ENCODE results near the gene PCDHGB3. TPM values are rescaled to one million over a fixed set of nuclear protein-coding genes. Genes with fewer than 3 reads are reported as not detected.

The PCDHGB3 gene
- total and polyA plus RNA-seq, 9 of the 15 experiments (the other 6 are each of a cell fraction or from before 2014, with no cell fraction given) = 0.05 to 0.19 (median 0.11) TPM; not detected in 2

- intact Hi-C loops (cut with micrococcal nuclease) = loop anchor here (10.0 kb wide), 1 partner anchor 107 kb away; the partner anchor contains the start of gene PCDHB13
- BruUV-seq (replicated peaks) = no TSS peak
- Histone ChIP-seq H4K20me1 (replicated peaks; ENCODE audit: control insufficient read depth, insufficient read depth, low read length) (no peaks in the 10 kb centered on the region), H3K9ac (ENCODE audit: insufficient read depth in 1 of 2, low read depth in 2 of 2, low read length in 2 of 2) (no peak overlapping the region), H3K4me3 (no peak overlapping the region), H3K9me1 (ENCODE audit: control insufficient read depth, insufficient read depth, low read length) (no peaks in the 10 kb centered on the region), H3K79me2 (ENCODE audit: control insufficient read depth, insufficient read depth, low read length) (peaks cover 29% of the 10 kb centered on the region), H2AFZ (ENCODE audit: low read depth, low read length) (no peak overlapping the region), H3K4me1 (replicated peaks in 1 of 2; ENCODE audit: control insufficient read depth in 2 of 2, insufficient read depth in 2 of 2, low read length in 2 of 2) (peaks cover 0 to 9% of the 10 kb centered on the region in 2 experiments; a peak in 1 of 5 replicates), H3K27me3 (ENCODE audit: control insufficient read depth in 2 of 2, insufficient read depth in 2 of 2, low read length in 2 of 2) (no peaks in the 10 kb centered on the region; a peak in 1 of 5 replicates), H3K27ac (ENCODE audit: extremely low read depth, low read depth, low read length) (no peak overlapping the region), H3K36me3 (ENCODE audit: control insufficient read depth, insufficient read depth, low read length) (peaks cover 23% of the 10 kb centered on the region), H3K4me2 (ENCODE audit: insufficient read depth, low read length) (no peak overlapping the region), H3K9me3 (replicated peaks; ENCODE audit: control insufficient read depth, insufficient read depth, low read depth, low read length) (peaks cover 22% of the 10 kb centered on the region)
- ChIA-PET POLR2A (no interaction called here), CTCF (ENCODE audit: low intra/inter-chr PET ratio) (interaction anchor here (0.6 kb wide), 1 partner anchor 316 kb away, joined by 3 read pairs; no protein-coding TSS in a partner anchor)
- FAIRE-seq (no peak), ATAC-seq (no peak), DNase-seq (ENCODE audit: extremely low read depth in 1 of 4, low spot score in 3 of 4) (no peak)
- TF ChIP-seq MAFK (IDR thresholded peaks at IDR 0.05; ENCODE audit: low read length) = no peak
- TF ChIP-seq JUN (IDR thresholded peaks at IDR 0.05; ENCODE audit: borderline replicate concordance, low read depth, low read length) = no peak
- TF ChIP-seq JUN (CRISPR knock-in tag; IDR thresholded peaks at IDR 0.05; ENCODE audit: borderline replicate concordance) = no peak
- no peak for TF ChIP-seq ZNF507 (tag; conservative IDR thresholded peaks at IDR 0.05)
- TF ChIP-seq SAFB (IDR thresholded peaks at IDR 0.05; ENCODE audit: borderline replicate concordance, low read depth, low read length) = no peak
- TF ChIP-seq TEAD4 (IDR thresholded peaks at IDR 0.05; ENCODE audit: low read length) = no peak
- no peak for TF ChIP-seq TEAD4 (CRISPR knock-in tag; IDR thresholded peaks at IDR 0.05; ENCODE audit: borderline replicate concordance)
- TF ChIP-seq HOMEZ (CRISPR knock-in tag; IDR thresholded peaks at IDR 0.05) = no peak
- no peak for TF ChIP-seq SAP30 (IDR thresholded peaks at IDR 0.05; ENCODE audit: borderline replicate concordance, insufficient read depth, low read depth, low read length, poor library complexity, severe bottlenecking)
- TF ChIP-seq TCF7 (IDR thresholded peaks at IDR 0.05; ENCODE audit: borderline replicate concordance) = no peak
- in situ Hi-C loops (cut with MboI) = no loop called here
- 72% methylated on average over 3 of the region's 3 CpGs for WGBS (ENCODE audit: insufficient coverage, low coverage, missing lambda C conversion rate)
These were observed 47.8 kb upstream of the PCDHGB3 start for GRCh38 chr5:141322261-141322660.

Data from K562 (cell line).